CD4-positive, alpha-beta T cell treated with Interleukin-6 at 100 ng/mL for 8 hours (primary cell): ENCODE measurements around the gene RPP14.

ENCODE experiments used
- DNase-seq: peaks from one replicate; pipeline ENCODE4 v3.0.0-alpha.2; 2020; ENCODE audit warnings: mixed read lengths, low spot score

Gene RPP14

DNA sequence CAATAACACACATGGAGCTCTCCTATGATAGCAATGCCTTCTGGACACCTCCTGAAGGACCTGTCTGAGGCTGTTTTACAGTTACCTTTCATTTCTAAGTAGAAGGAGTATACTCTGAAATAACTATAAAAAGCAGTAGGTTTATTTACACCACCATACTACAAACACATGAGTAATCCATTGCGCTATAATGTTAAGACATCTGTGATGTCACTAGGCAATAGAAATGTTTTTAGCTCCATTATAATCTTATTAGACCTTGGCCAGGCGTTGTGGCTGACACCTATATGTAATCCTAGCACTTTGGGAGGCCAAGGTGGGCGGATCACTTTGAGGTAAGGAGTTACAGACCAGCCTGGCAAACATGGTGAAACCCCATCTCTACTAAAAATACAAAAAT, 51.4 kb downstream of the RPP14 start:
- no peak for DNase-seq

DNA sequence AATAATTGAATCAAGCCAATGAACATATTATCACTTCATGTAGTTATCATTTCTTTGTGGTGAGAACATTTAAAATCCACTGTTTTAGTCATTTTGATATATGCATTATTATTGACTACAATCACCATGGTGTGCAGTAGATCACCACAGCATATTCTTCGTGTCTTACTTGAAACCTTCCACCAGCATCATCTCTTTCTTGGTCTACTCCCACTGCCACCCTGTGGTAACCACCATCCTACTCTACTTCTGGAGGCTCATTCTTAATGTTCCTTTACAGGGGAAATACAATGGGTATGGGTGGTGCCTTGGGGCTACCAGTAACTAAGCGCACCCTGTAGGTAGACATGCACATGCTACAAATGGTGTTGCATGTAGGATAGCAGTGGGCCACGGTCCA, 52.0 kb downstream of the RPP14 start:
- no peak for DNase-seq

DNA sequence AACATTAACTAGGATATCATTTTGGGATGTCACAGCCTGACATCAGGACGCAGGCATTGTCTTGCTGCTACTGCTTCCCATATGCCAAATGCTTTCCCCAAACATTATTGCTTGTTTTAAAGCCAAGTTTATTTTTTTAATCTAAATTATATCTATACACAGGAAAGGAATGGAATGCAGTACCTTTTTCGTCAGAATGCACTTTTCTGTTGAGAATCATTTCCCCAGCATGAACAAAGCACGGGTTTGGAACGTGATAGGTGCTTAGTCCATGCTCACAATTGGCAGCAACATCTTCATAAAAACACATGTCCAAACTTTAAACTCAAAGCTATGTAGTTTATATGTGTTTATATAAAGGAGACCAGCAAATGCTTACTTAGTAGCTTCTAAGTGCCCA, 52.8 kb downstream of the RPP14 start:
- DNase-seq = no peak

DNA sequence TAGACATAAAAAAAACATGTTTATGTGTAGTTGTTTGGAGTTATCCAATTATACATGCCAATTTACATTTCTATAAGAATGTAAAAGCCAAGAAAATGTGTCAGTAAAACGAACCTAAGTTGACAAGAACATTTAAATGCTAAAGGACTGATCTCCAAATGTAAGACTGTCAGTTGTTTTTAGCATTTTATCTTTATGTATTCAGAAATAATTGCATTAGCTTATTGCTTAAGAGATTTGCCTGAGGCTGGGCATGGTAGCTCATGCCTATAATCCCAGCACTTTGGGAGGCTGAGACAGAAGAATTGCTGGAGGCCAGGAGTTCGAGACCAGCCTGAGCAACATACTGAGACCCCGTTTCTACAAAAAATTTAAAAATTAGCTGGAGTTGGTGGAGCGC, 53.6 kb downstream of the RPP14 start:
- no peak for DNase-seq

DNA sequence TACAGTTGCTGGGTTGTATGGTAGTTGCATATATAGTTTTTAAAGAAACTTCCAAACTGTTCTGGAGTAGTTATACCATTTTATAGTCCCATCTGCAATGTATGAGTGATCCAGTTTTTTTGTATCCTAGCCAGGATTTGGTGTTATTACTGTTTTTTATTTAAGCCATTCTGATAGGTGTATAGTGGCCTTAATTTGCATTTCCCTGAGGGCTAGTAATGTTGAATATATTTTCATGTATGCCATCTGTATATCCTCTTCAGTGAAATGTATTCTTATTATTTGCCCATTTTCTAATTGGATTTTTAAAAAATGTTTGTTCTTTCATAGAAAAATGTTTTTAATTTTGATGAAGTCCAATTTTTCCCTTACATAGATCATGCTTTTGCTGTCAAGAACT, 55.8 kb downstream of the RPP14 start:
- DNase-seq = no peak

DNA sequence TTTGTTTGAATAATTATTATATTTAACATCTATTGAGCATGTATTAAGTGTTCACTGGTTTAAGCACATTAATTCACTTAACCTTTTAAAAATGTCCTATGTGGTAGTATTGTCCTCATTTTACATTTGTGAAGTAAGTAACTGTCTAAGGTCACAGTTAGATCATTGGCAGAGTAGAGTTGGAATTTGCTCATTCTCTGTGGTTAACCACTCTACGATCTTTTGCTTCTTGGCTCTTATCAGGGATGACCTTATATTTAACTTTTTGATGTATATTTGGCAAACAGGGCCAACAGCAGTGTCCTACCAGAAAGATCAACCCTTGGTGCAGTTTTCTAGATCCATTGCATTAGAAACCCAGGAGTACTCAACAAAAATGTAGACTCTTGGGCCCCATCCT, 60.7 kb downstream of the RPP14 start:
- no peak for DNase-seq

DNA sequence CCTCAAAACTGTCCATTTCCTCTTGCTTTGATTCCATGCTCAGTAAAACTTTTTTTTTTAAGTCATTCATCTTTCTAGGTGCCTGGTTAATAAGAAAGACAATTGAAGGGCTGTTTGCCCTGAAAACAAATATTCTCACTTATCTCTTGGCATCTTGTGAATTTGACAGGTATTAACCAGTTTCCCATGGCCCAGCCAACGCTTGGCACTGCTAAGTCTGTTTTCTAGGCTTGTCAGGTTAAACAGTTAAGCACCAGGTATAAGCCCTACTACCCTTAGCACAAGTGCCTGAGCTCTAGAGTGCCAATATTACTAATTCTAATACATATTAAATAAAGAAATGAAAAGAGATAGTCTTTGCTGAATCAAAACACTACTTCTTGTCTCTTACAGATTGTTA, 63.0 kb downstream of the RPP14 start:
- no peak for DNase-seq
